HCT116 (cell line): Measurements from ENCODE around the gene PRKAA1. TPM values are rescaled to one million over a fixed set of nuclear protein-coding genes. Genes with fewer than 3 reads are reported as not detected.
"Not testable (repeated sequence)": the region's sequence is repeated elsewhere in the genome, so short reads cannot be mapped to it uniquely, and the experiment has no call there.

Source experiments
- ATAC-seq: fragments of 200-7000 bp; cut with Tn5 transposase; 2 replicates; pipeline ENCODE4 v1.9.1; 2020; ENCODE audit warnings: mild to moderate bottlenecking, moderate library complexity
- BruUV-seq: library from RNA; stranded (reverse); fragments of 400-500 nt; replicated peaks from 2 replicates; lab custom pipeline; 2021; lab: Mats Ljungman, UMichigan
- CTCF ChIA-PET: fragments of 300-600 bp; sonication (Branson Sonifier 250); formaldehyde crosslinking; loops from one replicate; lab custom pipeline; 2021; ENCODE audit warnings: antibody characterized with exemption; lab: Charles Lee
- POLR2A ChIA-PET: fragments of 300-600, 350-600 bp; sonication (Branson Sonifier 250); formaldehyde crosslinking; loops from one replicate; lab custom pipeline; 2021; ENCODE audit warnings: antibody characterized with exemption; lab: Charles Lee
- RAD21 ChIA-PET, 2 experiments: fragments of 300-600 bp; sonication (Branson Sonifier 250); formaldehyde crosslinking; loops; one replicate each; lab custom pipeline; 2023; ENCODE audit warnings: low total read pairs in 2 of 2; ENCODE audit not compliant: uncharacterized antibody in 2 of 2, unreplicated experiment in 2 of 2, low non-redundant PET in 1 of 2; lab: Charles Lee
- DNase-seq: peaks from one replicate; pipeline ENCODE4 v3.0.0-alpha.2; 2010; ENCODE audit warnings: low read depth, low spot score
- H2AFZ ChIP-seq: fragments of 200-600 bp; shearing (Covaris generic), sonication (generic); 2 replicates; pipeline ENCODE4 v1.6.1; 2017; ENCODE audit warnings: low read depth, mixed run types, mixed read lengths, antibody characterized with exemption, low read length; ENCODE audit not compliant: poor library complexity, severe bottlenecking
- H3K27ac ChIP-seq: 2 replicates; pipeline ENCODE4 v1.5.1; 2012; ENCODE audit warnings: low read depth, low read length
- H3K27me3 ChIP-seq: fragments of 200-600 bp; sonication (generic); 2 replicates; pipeline ENCODE4 v1.6.1; 2016; ENCODE audit warnings: mixed run types, low read length, mixed read lengths; ENCODE audit not compliant: insufficient read depth
- H3K36me3 ChIP-seq, 2 experiments: fragments of 200-500 bp in 1 of 2; fragments of 200-600 bp in 1 of 2; sonication (Bioruptor generic) in 1 of 2; sonication (generic) in 1 of 2; 2 replicates each; pipeline versions ENCODE4 v1.5.1 to v1.6.1; 2014 to 2016; ENCODE audit warnings: low read length in 2 of 2, inconsistent platforms in 1 of 2, mixed read lengths in 1 of 2, mixed run types in 1 of 2; ENCODE audit not compliant: insufficient read depth in 2 of 2, control insufficient read depth in 1 of 2
- H3K4me1 ChIP-seq, 2 experiments: fragments of 200-600 bp in 1 of 2; sonication (generic) in 1 of 2; 2 replicates each; pipeline versions ENCODE4 v1.5.1 to v1.6.1; 2012 to 2017; ENCODE audit warnings: low read length in 2 of 2, inconsistent platforms in 1 of 2, mild to moderate bottlenecking in 1 of 2, mixed read lengths in 1 of 2, mixed run types in 1 of 2, moderate library complexity in 1 of 2; ENCODE audit not compliant: insufficient read depth in 2 of 2, control insufficient read depth in 1 of 2
- H3K4me2 ChIP-seq: fragments of 200-600 bp; sonication (generic); 2 replicates; pipeline ENCODE4 v1.6.1; 2017; ENCODE audit warnings: mixed run types, low read length, mixed read lengths
- H3K4me3 ChIP-seq, 2 experiments: fragments of 200-600 bp in 1 of 2; sonication (generic) in 1 of 2; replicated peaks in 1 of 2; 2 replicates each; pipeline ENCODE4 v1.5.1; 2011 to 2016; ENCODE audit warnings: low read length in 2 of 2, control low read depth in 1 of 2, low read depth in 1 of 2, mild to moderate bottlenecking in 1 of 2, mixed read lengths in 1 of 2, mixed run types in 1 of 2
- H3K79me2 ChIP-seq: fragments of 200-600 bp; sonication (generic); 2 replicates; pipeline ENCODE4 v1.6.1; 2017; ENCODE audit warnings: mild to moderate bottlenecking, mixed run types, low read length, moderate library complexity, mixed read lengths; ENCODE audit not compliant: insufficient read depth
- H3K9ac ChIP-seq: fragments of 200-600 bp; sonication (generic); 2 replicates; pipeline ENCODE4 v1.6.1; 2016; ENCODE audit warnings: low read length, mixed read lengths
- H3K9me2 ChIP-seq: fragments of 200-600 bp; sonication (generic), shearing (Covaris generic); 2 replicates; pipeline ENCODE4 v1.6.1; 2017; ENCODE audit warnings: mixed run types, mild to moderate bottlenecking, moderate library complexity; ENCODE audit not compliant: insufficient read depth
- H3K9me3 ChIP-seq, 2 experiments: fragments of 200-500 bp in 1 of 2; fragments of 200-600 bp in 1 of 2; sonication (Bioruptor generic) in 1 of 2; sonication (generic) in 1 of 2; 2 replicates each; pipeline ENCODE4 v1.6.1; 2014 to 2017; ENCODE audit warnings: low read length in 2 of 2, mixed read lengths in 2 of 2, inconsistent platforms in 1 of 2, low read depth in 1 of 2, mild to moderate bottlenecking in 1 of 2, mixed run types in 1 of 2, moderate library complexity in 1 of 2; ENCODE audit not compliant: control insufficient read depth in 1 of 2, insufficient read depth in 1 of 2
- H4K20me1 ChIP-seq: fragments of 200-600 bp; sonication (generic), shearing (Covaris generic); 2 replicates; pipeline ENCODE4 v1.6.1; 2017; ENCODE audit warnings: mixed run types, mild to moderate bottlenecking, moderate library complexity; ENCODE audit not compliant: insufficient read depth
- CBX3 ChIP-seq: IDR thresholded peaks from 2 replicates; pipeline ENCODE4 v1.6.1; 2012; ENCODE audit warnings: low read depth
- EGR1 ChIP-seq: IDR thresholded peaks from 2 replicates; pipeline ENCODE4 v1.6.1; 2012; ENCODE audit warnings: low read depth
- JUND ChIP-seq: IDR thresholded peaks from 2 replicates; pipeline ENCODE4 v1.6.1; 2012
- SRF ChIP-seq: IDR thresholded peaks from 2 replicates; pipeline ENCODE4 v1.6.1; 2012; ENCODE audit warnings: low read depth
- ZFX ChIP-seq: fragments of 450-650 bp; IDR thresholded peaks from 2 replicates; pipeline ENCODE4 v1.6.1; 2017
- intact Hi-C: fragments of 100-400 bp; cut with micrococcal nuclease; formaldehyde crosslinking; loops from 2 replicates; pipeline ENCODE4 v1.10.0; 2022
- total RNA-seq: library from RNA; stranded (reverse); gene quantifications from one replicate; pipeline ENCODE4 v1.2.1, GENCODE V29; 2021; ENCODE audit not compliant: unreplicated experiment
- TF ChIP-seq, protein P1 (sequence below): IDR thresholded peaks from 2 replicates; pipeline ENCODE4 v1.6.1; 2012; ENCODE audit warnings: low read depth
- TF ChIP-seq, protein P2 (sequence below): IDR thresholded peaks from 2 replicates; pipeline ENCODE4 v1.6.1; 2012

PRKAA1 gene
- total RNA-seq, 1 experiment from 2014 or later, result 53.5 TPM

DNA sequence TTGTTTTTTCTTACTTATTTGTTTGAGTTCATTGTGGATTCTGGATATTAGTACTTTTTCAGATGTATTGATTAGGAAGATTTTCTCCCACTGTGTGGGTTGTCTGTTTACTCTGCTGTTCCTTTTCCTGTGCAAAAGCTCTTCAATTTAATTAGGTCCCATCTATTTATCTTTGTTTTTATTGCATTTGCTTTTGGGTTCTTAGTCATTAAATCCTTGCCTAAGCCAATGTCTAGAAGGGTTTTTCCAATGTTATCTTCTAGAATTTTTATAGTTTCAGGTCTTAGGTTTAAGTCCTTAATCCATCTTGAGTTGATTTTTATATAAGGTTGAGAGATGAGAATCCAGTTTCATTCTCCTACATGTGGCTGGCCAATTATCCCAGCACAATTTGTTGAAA is 3.8 kb downstream of the PRKAA1 start:
- H3K27me3 ChIP-seq, DNase-seq, H3K9me3 ChIP-seq, POLR2A ChIA-PET, H3K9me2 ChIP-seq, H3K4me2 ChIP-seq, H3K9ac ChIP-seq, H2AFZ ChIP-seq, ATAC-seq, BruUV-seq, intact Hi-C loops, RAD21 ChIA-PET, H3K27ac ChIP-seq, H3K36me3 ChIP-seq, CTCF ChIA-PET, H3K4me3 ChIP-seq: not testable (repeated sequence)
- H3K79me2 ChIP-seq, result peaks cover 83% of the 10 kb centered on the region
- H3K4me1 ChIP-seq, result peaks cover 10 to 17% of the 10 kb centered on the region in 2 experiments
- H4K20me1 ChIP-seq, result peaks cover 12% of the 10 kb centered on the region; the same call in 1 of the 2 replicates

DNA sequence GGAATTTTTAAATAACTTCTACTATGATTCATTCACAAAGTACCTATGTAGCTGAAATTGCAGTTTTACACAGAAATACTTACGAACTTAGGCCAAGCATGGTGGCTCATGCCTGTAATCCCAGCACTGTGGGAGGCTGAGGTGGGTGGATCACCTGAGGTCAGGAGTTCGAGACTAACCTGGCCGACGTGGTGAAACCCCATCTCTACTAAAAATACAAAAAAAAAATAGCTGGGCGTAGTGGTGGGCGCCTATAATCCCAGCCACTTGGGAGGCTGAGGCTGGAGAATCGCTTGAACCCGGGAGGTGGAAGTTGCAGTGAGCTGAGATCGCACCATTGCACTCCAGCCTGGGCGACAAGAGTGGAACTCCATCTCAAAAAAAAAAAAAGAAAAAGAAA is 5.5 kb downstream of the PRKAA1 start:
- ATAC-seq, BruUV-seq, H2AFZ ChIP-seq, DNase-seq, H3K27me3 ChIP-seq, H3K4me1 ChIP-seq, H3K9ac ChIP-seq, H3K27ac ChIP-seq, intact Hi-C loops, H3K4me3 ChIP-seq, H3K9me2 ChIP-seq, POLR2A ChIA-PET, H3K4me2 ChIP-seq, RAD21 ChIA-PET, CTCF ChIA-PET, H3K9me3 ChIP-seq: not testable (repeated sequence)
- Histone ChIP-seq H3K79me2 (peaks cover 100% of the 10 kb centered on the region), H3K36me3 (peaks cover 0 to 16% of the 10 kb centered on the region in 2 experiments; a peak in 3 of 4 replicates), H4K20me1 (peaks cover 18% of the 10 kb centered on the region; the same call in 1 of the 2 replicates)

DNA sequence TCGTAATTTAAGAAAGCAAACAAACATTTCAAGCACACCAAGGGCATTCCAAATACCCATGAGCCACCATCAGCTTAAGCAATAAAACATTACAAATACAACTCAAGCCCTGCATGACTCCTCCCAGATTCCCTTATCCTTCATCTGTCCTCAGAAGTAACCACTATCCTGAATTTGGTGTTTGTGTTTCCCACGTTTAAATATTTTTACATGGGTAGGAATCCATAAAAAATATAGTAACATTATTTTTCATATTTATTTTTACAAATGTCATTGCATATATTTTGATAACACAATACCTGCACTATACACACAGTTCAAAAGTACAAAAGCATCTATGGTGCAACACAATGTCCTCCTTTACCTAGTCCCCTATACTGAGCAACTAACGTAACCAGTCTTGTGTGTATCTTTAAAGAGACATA is 6.4 kb downstream of the PRKAA1 start:
- CTCF ChIA-PET, result no interaction called here
- no peak overlapping the region for H2AFZ ChIP-seq
- H3K27ac ChIP-seq, result no peak overlapping the region
- no peaks in the 10 kb centered on the region for H3K27me3 ChIP-seq
- H3K4me2 ChIP-seq, result no peak overlapping the region
- DNase-seq (no peak), ATAC-seq (no peak)
- H3K4me3 ChIP-seq, result no peak overlapping the region
- BruUV-seq, result no TSS peak
- H3K9me3 ChIP-seq, result peaks cover 0 to 6% of the 10 kb centered on the region in 2 experiments; a peak in 2 of 4 replicates
- H4K20me1 ChIP-seq, result peaks cover 19% of the 10 kb centered on the region; the same call in 1 of the 2 replicates
- H3K79me2 ChIP-seq, result peaks cover 100% of the 10 kb centered on the region
- POLR2A ChIA-PET, result no interaction called here
- H3K9me2 ChIP-seq, result no peaks in the 10 kb centered on the region
- no peak overlapping the region for H3K9ac ChIP-seq
- H3K4me1 ChIP-seq, result peaks cover 4 to 5% of the 10 kb centered on the region in 2 experiments
- RAD21 ChIA-PET, result no interaction called here
- intact Hi-C loops, result no loop called here
- H3K36me3 ChIP-seq, result peaks cover 0 to 17% of the 10 kb centered on the region in 2 experiments; a peak in 3 of 4 replicates
- no peak for TF ChIP-seq SRF
- no peak for TF ChIP-seq ZFX
- TF ChIP-seq, protein P1, sequence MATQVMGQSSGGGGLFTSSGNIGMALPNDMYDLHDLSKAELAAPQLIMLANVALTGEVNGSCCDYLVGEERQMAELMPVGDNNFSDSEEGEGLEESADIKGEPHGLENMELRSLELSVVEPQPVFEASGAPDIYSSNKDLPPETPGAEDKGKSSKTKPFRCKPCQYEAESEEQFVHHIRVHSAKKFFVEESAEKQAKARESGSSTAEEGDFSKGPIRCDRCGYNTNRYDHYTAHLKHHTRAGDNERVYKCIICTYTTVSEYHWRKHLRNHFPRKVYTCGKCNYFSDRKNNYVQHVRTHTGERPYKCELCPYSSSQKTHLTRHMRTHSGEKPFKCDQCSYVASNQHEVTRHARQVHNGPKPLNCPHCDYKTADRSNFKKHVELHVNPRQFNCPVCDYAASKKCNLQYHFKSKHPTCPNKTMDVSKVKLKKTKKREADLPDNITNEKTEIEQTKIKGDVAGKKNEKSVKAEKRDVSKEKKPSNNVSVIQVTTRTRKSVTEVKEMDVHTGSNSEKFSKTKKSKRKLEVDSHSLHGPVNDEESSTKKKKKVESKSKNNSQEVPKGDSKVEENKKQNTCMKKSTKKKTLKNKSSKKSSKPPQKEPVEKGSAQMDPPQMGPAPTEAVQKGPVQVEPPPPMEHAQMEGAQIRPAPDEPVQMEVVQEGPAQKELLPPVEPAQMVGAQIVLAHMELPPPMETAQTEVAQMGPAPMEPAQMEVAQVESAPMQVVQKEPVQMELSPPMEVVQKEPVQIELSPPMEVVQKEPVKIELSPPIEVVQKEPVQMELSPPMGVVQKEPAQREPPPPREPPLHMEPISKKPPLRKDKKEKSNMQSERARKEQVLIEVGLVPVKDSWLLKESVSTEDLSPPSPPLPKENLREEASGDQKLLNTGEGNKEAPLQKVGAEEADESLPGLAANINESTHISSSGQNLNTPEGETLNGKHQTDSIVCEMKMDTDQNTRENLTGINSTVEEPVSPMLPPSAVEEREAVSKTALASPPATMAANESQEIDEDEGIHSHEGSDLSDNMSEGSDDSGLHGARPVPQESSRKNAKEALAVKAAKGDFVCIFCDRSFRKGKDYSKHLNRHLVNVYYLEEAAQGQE, result no peak
- TF ChIP-seq JUND, result no peak
- TF ChIP-seq CBX3, result no peak
- TF ChIP-seq, protein P2, sequence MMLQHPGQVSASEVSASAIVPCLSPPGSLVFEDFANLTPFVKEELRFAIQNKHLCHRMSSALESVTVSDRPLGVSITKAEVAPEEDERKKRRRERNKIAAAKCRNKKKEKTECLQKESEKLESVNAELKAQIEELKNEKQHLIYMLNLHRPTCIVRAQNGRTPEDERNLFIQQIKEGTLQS, result no peak
- no peak for TF ChIP-seq EGR1
